Parathyroid adenoma (tissue), 2 donors: ENCODE results near the gene DIAPH3.

ENCODE experiments used
- H2AFZ ChIP-seq: fragments of 300-600 bp; sonication (generic); one replicate; pipeline ENCODE4 v1.7.0; 2017; ENCODE audit warnings: antibody characterized with exemption, mild to moderate bottlenecking
- H3K27ac ChIP-seq: fragments of 300-600 bp; sonication (generic); one replicate; pipeline ENCODE4 v1.7.0; 2017
- H3K27me3 ChIP-seq: fragments of 300-600 bp; sonication (generic); one replicate; pipeline ENCODE4 v1.7.0; 2017; ENCODE audit warnings: low read length; ENCODE audit not compliant: control insufficient read depth, insufficient read depth
- H3K36me3 ChIP-seq: fragments of 300-600 bp; sonication (generic); one replicate; pipeline ENCODE4 v1.7.0; 2017; ENCODE audit warnings: low read length; ENCODE audit not compliant: control insufficient read depth, insufficient read depth
- H3K4me1 ChIP-seq: fragments of 300-600 bp; sonication (generic); one replicate; pipeline ENCODE4 v1.7.0; 2017; ENCODE audit warnings: control low read depth
- H3K4me2 ChIP-seq: fragments of 300-600 bp; sonication (generic); one replicate; pipeline ENCODE4 v1.7.0; 2017; ENCODE audit warnings: low read length
- H3K4me3 ChIP-seq: fragments of 300-600 bp; sonication (generic); one replicate; pipeline ENCODE4 v1.7.0; 2017; ENCODE audit warnings: low read depth, low read length
- H3K79me2 ChIP-seq: fragments of 300-600 bp; sonication (generic); one replicate; pipeline ENCODE4 v1.7.0; 2017; ENCODE audit warnings: control low read depth
- H3K9ac ChIP-seq: fragments of 300-600 bp; sonication (generic); one replicate; pipeline ENCODE4 v1.7.0; 2017; ENCODE audit warnings: mild to moderate bottlenecking
- H3K9me3 ChIP-seq: fragments of 300-600 bp; sonication (generic); one replicate; pipeline ENCODE4 v1.7.0; 2017; ENCODE audit warnings: low read length; ENCODE audit not compliant: control insufficient read depth
- TF ChIP-seq, protein P1 (sequence below): fragments of 300-600 bp; sonication (generic); IDR thresholded peaks from one replicate; pipeline ENCODE4 v1.7.0; 2017; ENCODE audit warnings: antibody characterized with exemption, mild to moderate bottlenecking
- donor health status: primary hyperparathyroidism.

The DIAPH3 gene

DNA sequence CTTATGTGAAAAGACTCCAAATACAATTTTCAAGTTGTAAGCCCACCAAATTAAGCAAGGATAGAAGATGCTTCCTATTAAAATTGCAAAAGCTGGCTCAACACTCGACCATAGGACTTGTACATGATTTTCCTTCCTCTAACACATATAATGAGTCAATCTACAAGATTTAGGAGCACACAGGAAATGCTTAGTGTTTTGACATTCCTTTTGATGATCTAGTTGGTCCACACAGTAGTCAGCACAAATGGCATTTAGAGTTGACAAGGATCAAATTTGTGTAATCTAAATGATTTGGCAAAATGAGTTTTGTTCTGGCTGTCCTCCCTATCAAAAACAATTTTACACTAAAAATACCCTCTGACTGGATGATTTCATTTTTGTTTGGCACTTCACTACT lies 340.2 kb downstream of the DIAPH3 start:
- no peaks in the 10 kb centered on the region for H3K36me3 ChIP-seq
- H3K79me2 ChIP-seq, result no peaks in the 10 kb centered on the region
- no peak overlapping the region for H3K4me2 ChIP-seq
- H2AFZ ChIP-seq, result no peak overlapping the region
- TF ChIP-seq, protein P1, sequence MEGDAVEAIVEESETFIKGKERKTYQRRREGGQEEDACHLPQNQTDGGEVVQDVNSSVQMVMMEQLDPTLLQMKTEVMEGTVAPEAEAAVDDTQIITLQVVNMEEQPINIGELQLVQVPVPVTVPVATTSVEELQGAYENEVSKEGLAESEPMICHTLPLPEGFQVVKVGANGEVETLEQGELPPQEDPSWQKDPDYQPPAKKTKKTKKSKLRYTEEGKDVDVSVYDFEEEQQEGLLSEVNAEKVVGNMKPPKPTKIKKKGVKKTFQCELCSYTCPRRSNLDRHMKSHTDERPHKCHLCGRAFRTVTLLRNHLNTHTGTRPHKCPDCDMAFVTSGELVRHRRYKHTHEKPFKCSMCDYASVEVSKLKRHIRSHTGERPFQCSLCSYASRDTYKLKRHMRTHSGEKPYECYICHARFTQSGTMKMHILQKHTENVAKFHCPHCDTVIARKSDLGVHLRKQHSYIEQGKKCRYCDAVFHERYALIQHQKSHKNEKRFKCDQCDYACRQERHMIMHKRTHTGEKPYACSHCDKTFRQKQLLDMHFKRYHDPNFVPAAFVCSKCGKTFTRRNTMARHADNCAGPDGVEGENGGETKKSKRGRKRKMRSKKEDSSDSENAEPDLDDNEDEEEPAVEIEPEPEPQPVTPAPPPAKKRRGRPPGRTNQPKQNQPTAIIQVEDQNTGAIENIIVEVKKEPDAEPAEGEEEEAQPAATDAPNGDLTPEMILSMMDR, result no peak
- no peaks in the 10 kb centered on the region for H3K9me3 ChIP-seq
- H3K4me3 ChIP-seq, result no peak overlapping the region
- no peak overlapping the region for H3K9ac ChIP-seq
- H3K27ac ChIP-seq, result no peak overlapping the region
- no peaks in the 10 kb centered on the region for H3K27me3 ChIP-seq
- H3K4me1 ChIP-seq, result no peaks in the 10 kb centered on the region

DNA sequence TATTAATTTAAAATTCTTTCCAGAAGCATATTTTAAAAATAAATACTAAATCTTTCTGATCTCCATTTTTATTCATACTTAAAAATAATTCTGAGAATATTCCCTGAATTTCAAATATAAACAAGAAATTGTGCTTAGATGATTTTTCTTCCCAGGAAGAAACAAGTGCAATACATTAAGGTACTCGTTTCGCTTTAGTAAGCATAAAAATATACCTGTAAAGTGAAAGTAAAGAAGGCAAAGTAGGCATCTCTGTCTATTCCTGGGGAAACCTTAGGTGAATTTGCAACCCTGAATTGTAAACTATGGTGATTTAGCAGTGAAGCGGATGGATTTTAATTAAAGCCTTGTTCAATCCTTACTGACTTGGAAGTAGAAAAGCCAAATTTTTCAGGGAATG lies 354.2 kb downstream of the DIAPH3 start:
- Histone ChIP-seq H3K9me3 (no peaks in the 10 kb centered on the region), H3K27ac (no peak overlapping the region), H3K4me1 (no peaks in the 10 kb centered on the region), H3K27me3 (no peaks in the 10 kb centered on the region), H3K4me3 (no peak overlapping the region), H3K79me2 (no peaks in the 10 kb centered on the region), H3K9ac (no peak overlapping the region), H3K4me2 (no peak overlapping the region), H3K36me3 (no peaks in the 10 kb centered on the region), H2AFZ (no peak overlapping the region)
- TF ChIP-seq, protein P1, result no peak

DNA sequence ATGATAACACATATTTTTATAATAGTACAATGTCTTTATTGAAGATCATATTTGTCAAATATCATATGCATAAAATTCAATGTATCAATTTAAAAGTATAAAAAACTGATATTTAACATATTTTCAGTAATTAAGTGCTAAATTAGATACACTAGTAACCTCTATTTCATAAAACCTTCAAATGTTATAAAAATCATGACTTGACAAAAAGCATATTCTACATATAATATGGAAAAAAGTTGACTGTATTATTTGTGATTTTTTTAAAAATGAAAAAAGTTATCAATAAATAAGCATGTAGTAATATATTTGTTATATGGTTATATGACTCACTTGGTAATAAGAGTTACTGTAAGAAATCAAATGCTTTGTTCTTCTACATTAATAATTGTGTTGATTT lies 356.9 kb downstream of the DIAPH3 start:
- no peak overlapping the region for H3K9ac ChIP-seq
- H3K79me2 ChIP-seq, result no peaks in the 10 kb centered on the region
- TF ChIP-seq, protein P1, result no peak
- H3K4me3 ChIP-seq, result no peak overlapping the region
- H3K27me3 ChIP-seq, result no peaks in the 10 kb centered on the region
- H2AFZ ChIP-seq, result no peak overlapping the region
- no peak overlapping the region for H3K27ac ChIP-seq
- no peaks in the 10 kb centered on the region for H3K4me1 ChIP-seq
- H3K36me3 ChIP-seq, result no peaks in the 10 kb centered on the region
- H3K4me2 ChIP-seq, result no peak overlapping the region
- no peaks in the 10 kb centered on the region for H3K9me3 ChIP-seq

DNA sequence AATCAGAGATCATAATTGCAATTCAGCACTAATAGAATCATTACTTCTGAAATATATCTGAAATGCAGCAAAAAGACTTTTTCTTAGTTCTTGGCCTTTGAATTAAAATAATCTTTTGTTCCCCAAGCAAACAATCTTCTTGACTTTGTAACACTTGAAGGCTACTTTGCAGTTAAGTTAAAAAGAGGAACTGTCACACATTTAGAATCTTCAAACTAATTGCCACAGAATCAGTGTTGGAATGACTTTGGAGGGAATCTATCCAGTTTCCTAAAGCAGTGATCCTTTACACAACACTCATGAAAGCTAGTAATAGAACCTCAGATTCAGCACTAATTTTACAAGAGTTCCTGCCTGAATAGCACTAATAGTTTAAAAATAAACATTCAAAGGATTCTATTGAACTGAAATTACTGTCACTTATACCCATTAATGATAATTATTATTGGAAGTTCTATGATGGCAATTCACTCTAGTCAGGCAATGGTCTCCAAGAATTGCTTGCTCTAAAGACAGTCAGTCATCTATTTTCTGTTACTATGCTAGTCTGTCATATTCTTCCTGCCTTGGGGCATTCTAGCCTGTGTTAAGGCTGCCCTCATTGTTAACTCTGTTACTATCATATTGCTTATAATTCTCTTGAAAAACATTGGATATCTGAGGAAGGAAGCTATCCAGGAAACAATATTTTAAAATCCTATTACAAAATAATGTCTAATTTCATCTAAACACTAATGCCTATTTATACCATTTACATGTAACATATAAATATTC lies 362.4 kb downstream of the DIAPH3 start:
- Histone ChIP-seq H2AFZ (no peak overlapping the region), H3K4me1 (no peaks in the 10 kb centered on the region), H3K9me3 (no peaks in the 10 kb centered on the region), H3K36me3 (no peaks in the 10 kb centered on the region), H3K4me2 (no peak overlapping the region), H3K4me3 (no peak overlapping the region), H3K9ac (no peak overlapping the region), H3K79me2 (no peaks in the 10 kb centered on the region), H3K27ac (no peak overlapping the region), H3K27me3 (no peaks in the 10 kb centered on the region)
- TF ChIP-seq, protein P1, result no peak

DNA sequence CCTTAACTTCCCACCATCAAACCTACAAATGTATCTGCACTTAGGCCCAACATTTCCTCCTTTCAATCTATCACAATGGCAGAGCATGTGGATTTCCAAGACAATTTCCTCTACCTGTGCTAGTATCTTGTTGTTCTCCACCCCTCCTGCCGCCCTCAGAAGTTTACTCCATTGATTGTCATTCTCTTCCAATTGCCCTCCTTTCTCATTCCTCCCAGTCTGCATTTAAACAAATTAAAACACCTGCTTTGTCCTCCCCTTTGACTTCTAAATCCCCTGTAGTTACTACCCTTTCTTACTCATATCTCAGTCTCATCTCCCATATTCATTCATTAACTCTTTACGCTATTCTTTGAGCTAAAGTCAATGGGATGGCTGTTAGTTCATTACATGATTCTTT lies 370.6 kb downstream of the DIAPH3 start:
- TF ChIP-seq, protein P1, result no peak
- H3K27me3 ChIP-seq, result no peaks in the 10 kb centered on the region
- H3K36me3 ChIP-seq, result no peaks in the 10 kb centered on the region
- H3K4me3 ChIP-seq, result no peak overlapping the region
- H3K9me3 ChIP-seq, result no peaks in the 10 kb centered on the region
- H2AFZ ChIP-seq, result no peak overlapping the region
- no peak overlapping the region for H3K9ac ChIP-seq
- no peaks in the 10 kb centered on the region for H3K4me1 ChIP-seq
- H3K4me2 ChIP-seq, result no peak overlapping the region
- H3K27ac ChIP-seq, result no peak overlapping the region
- H3K79me2 ChIP-seq, result no peaks in the 10 kb centered on the region
